LNCAP (cell line): ENCODE results near the gene LYZL6.

Source experiments
- CTCF ChIP-seq: fragments of 450-650 bp; IDR thresholded peaks from 2 replicates; pipeline ENCODE4 v1.5.1; 2017; ENCODE audit warnings: mild to moderate bottlenecking

The LYZL6 gene

GRCh38 chr17:35912942-35913341 is 30.6 kb downstream of the LYZL6 start:
- no peak for TF ChIP-seq CTCF

- TF ChIP-seq CTCF: no peak
These were observed 31.1 kb downstream of the LYZL6 start for GRCh38 chr17:35912339-35912912.

GRCh38 chr17:35909408-35909807 is 34.1 kb downstream of the LYZL6 start:
- no peak for TF ChIP-seq CTCF

- TF ChIP-seq CTCF: no peak
These were observed 35.8 kb downstream of the LYZL6 start for GRCh38 chr17:35907691-35908090.

- no peak for TF ChIP-seq CTCF
These were observed 36.4 kb downstream of the LYZL6 start for GRCh38 chr17:35906926-35907637.

- TF ChIP-seq CTCF: no peak
These were observed 37.2 kb downstream of the LYZL6 start for GRCh38 chr17:35906191-35906925.

GRCh38 chr17:35903451-35903850 is 40.1 kb downstream of the LYZL6 start:
- no peak for TF ChIP-seq CTCF
